ENCODE results near the gene GLB1L2.
"Not testable (repeated sequence)": the region's sequence is repeated elsewhere in the genome, so short reads cannot be mapped to it uniquely, and the experiment has no call there.

The GLB1L2 gene, protein sequence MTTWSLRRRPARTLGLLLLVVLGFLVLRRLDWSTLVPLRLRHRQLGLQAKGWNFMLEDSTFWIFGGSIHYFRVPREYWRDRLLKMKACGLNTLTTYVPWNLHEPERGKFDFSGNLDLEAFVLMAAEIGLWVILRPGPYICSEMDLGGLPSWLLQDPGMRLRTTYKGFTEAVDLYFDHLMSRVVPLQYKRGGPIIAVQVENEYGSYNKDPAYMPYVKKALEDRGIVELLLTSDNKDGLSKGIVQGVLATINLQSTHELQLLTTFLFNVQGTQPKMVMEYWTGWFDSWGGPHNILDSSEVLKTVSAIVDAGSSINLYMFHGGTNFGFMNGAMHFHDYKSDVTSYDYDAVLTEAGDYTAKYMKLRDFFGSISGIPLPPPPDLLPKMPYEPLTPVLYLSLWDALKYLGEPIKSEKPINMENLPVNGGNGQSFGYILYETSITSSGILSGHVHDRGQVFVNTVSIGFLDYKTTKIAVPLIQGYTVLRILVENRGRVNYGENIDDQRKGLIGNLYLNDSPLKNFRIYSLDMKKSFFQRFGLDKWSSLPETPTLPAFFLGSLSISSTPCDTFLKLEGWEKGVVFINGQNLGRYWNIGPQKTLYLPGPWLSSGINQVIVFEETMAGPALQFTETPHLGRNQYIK

DNA sequence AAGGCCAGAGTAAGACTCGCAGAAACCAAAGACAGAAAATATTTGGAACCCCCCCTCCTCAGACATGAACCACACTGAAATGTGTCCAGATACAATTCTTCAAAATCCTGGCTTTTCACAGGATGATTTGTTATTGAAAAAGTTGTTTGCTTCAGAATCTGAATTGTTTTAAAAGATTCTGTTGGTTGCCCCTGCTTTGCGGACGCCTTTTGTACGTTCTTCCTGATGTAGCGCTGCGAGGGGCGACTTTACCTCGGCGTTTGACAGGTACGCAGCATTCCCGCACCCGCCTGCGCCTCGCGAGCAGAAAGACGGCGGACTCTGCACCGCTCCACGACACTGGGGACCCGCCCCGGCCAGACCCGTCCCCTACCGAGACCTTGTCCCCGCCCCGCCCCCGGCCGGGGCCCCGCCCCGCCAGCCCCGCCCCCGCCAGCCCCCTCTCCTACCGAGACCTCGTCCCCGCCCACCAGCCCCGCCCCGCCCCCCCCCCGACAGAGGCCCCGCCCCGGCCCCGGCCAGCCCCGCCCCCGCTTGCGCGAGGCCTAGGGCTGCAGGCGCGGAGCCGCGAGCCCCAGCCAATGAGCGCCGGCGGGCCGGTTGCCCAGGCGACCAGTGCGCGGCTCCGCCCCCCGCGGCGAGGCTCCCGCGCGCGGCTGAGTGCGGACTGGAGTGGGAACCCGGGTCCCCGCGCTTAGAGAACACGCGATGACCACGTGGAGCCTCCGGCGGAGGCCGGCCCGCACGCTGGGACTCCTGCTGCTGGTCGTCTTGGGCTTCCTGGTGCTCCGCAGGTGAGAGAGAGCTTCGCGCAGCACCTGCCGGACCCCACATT is at the start of gene GLB1L2:
TSS of gene GLB1L2 (plus strand) at position 635 of the 835 bp plus-strand sequence. CDS start at position 709, 74 bp downstream.
- DNase-seq: peak; percentile 55 to 61

DNA sequence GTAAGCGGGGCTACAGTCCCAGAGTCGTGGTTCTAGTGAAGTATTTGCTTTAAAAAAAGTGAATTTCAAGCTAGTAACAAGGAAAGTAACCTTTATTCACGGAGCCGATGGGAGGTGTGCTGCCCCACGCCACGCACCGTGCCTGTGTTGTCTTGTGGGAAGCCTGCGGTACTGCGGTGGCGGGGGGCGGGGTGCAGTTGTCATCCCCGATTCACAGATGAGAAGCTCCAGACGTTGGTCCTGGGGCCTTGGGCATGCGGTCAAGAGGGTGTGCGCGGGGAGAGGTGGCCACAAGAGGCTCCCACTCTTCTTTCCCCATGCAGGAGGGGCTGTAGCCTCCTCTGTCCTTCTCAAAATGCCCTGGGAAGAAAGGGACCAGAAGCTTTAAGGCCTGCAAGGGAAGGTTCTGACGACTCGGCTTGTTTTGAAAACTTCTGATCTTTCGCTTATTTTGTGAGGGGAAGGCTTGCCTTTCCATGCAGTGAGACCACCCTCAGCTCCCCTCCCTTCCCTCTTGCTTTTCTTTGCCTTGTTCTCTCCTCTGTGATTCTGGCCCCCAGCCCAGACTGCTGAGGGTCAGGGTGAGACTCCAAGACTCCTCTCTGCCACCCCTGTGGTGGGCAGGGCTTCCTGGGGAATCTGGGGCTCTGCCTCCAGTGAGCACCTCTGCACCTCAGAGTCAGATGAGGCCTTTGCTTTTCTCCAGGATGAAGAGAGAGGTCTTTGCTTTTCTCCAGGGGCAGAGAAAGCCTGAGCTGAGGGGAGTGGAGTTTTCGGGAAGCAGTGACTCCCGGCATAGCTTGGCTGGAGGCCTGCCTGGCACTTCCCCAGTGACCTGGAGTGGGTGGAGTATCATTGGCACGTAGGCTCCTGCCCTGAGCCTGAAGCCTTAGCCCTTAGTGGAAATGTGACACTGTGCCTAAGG is 49.4 kb upstream of the GLB1L2 start:
- DNase-seq: no peak

DNA sequence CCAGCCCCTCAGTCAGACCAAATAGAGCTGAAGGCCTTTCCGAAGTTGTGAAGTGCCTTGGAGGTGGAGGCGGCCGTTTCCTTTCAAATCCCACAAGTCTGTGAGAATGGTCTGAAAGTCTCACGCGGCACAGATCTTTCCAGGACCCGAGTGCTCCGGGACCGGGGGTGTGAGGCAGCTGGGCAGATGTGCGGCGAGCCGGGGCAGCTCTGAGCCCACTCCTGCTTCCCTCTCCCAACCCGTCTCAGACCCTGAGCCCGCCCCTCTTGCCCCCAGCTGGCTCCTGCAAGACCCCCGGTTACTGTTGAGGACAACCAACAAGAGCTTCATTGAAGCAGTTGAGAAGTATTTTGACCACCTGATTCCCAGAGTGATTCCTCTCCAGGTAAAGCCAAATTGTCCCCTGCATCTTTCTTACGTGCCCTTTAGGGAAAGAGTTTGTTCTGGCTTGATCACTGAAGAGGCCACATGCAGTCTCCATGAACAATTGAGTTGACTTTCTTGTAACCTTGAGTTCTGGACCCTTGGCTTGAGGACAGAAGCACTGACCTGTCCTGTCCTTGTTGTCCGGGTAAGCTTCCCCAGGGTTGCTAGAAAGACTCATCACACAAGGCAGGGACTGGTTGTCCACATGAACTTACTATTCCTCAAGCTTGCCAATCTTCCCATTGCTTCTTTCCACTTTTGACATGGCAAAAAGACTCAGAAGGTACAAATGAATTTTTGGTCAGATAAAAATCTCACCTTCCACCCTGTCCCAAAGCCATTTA is 48.1 kb upstream of the GLB1L2 start:
- no peak for DNase-seq

DNA sequence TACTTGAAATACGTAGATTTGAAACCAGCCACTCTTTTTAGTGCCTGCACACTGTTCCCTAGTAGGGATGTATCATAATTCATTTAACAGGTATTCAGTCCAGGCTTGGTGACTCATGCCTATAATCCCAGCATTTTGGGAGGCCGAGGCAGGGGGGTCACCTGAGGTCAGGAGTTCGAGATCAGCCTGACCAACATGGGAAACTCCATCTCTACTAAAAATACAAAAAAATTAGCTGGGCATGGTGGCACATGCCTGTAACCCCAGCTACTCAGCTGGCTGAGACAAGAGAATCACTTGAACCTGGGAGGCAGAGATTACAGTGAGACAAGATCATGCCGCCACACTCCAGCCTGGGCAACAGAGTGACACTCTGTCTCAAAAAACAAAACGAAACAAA is 47.4 kb upstream of the GLB1L2 start:
- DNase-seq: not testable (repeated sequence)

DNA sequence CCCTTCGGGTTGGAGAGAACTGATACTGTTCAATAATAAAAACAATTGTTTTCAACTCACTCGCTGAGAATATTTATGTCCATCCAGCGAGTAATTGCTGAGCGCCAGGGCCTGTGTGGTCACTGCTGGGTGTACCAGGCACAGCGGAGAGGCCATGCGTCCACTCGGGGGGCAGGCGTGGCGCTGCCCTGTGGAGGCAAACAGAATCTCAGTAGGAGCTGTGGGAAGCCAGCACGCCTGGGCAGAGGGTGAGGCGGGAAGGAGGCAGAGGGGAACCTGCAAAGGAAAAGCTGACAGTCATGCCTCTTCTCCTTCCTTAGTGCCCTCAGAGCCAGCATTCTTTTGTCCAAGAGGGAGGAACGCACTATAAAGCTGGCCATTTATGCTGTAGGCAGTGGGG is 44.2 kb upstream of the GLB1L2 start:
- DNase-seq: no peak

DNA sequence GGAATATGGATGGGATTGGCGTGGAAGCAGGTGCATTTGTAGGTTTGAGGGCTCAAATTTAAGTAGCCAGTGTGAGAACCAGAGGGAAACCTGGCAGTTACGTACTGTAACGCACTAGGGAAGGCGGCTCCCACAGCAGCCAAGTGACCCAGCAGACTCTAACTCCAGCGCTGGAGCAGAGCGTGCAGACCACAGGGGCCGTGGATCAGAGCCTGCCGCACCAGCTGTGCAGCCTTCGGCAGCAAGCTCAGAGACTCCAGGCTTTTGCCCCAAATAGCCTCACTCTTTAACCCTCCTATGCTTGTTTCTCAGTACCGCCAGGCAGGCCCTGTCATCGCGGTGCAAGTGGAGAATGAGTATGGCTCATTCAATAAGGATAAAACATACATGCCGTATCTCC is 43.3 kb upstream of the GLB1L2 start:
- no peak for DNase-seq

DNA sequence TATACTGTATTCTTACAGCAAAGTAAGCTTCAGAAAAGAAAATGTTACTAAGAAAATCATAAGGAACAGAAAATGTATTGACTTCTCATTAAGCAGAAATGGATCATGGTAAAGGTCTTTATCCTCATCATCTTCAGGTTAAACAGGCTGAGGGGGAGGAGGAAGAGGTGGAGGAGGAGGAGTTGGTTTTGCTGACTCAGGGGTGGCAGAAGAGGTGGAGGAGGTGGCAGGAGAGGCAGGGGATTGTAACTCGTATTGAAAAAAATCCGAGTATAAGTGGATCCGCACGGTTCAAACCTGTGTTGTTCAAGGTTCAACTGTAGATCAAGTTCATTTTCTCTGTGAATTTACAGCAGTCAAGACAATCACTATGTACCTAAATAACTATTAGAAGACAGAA is 42.6 kb upstream of the GLB1L2 start:
- no peak for DNase-seq

DNA sequence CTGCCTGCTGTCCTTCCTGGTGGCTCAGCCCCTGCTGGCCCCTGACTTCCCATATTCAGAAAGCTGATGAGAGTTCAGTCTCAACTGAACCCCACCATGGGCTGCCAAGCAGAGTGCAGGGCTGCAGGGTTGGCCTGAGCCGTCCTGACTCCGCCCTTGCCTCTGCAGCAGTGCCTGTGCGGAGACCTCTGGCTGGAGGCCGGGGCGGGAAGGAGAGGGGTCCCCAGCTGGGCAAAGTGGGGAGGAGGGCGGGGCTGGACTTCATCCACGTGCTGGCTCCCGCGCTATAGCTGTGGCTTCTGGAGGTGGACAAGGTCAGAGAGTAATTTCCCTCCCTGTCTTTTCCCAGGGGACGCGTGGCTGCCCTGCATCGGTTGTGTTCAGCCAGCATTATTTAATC is 42.0 kb upstream of the GLB1L2 start:
- DNase-seq: no peak

DNA sequence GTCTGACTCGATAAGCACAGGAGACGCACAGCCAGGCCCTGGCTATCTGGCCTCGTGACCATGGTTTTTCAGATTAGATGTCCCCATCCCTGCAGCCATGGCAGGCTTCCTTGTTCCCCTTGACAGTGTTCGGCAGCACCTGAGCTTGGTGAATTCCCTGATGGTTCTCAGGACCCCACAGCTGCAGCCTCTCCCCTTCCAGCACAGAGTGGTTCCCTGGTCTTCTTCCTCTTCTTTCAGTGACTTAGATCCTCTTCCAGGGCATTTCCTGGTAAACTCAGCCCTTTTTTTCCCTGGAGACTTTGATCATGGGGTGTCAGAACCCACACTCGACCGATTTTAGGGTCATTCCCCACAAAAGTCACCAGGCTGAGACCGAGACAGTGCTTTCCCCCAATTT is 41.1 kb upstream of the GLB1L2 start:
- DNase-seq: no peak

DNA sequence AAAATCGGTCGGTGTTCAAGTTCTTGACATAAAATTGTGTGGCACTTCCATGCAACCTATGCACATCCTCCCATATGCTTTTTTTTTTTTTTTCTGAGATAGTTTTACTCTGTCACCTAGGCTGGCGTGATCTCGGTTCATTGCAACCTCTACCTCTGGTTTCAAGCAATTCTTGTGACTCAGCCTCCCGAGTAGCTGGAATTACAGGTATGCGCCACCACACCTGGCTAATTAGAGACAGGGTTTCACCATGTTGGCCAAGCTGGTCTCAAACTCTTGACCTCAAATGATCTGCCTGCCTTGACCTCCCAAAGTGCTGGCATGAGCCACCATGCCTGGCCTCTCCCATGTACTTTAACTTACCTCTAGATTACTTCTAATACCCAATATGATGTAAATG is 40.6 kb upstream of the GLB1L2 start:
- no peak for DNase-seq

DNA sequence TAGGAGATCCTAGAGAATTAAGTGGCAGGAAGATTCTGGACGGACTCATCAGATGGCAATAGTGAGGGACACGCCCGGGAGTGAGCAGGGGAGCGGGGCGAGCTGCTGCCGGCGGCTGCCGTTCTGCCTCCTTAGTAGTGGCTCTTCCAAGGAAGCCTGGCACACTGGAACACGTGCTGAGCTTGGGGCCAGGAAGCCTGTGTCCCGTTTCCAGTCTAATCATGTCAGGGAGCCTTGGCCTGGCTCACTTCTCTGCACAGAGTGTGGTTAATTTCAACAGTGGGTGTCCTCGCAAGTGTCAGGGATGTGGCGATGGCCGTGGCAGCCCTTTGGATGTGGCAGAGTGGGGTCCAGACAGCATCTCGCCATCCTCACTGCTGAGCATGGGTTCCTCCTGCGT is 39.1 kb upstream of the GLB1L2 start:
- DNase-seq: no peak

DNA sequence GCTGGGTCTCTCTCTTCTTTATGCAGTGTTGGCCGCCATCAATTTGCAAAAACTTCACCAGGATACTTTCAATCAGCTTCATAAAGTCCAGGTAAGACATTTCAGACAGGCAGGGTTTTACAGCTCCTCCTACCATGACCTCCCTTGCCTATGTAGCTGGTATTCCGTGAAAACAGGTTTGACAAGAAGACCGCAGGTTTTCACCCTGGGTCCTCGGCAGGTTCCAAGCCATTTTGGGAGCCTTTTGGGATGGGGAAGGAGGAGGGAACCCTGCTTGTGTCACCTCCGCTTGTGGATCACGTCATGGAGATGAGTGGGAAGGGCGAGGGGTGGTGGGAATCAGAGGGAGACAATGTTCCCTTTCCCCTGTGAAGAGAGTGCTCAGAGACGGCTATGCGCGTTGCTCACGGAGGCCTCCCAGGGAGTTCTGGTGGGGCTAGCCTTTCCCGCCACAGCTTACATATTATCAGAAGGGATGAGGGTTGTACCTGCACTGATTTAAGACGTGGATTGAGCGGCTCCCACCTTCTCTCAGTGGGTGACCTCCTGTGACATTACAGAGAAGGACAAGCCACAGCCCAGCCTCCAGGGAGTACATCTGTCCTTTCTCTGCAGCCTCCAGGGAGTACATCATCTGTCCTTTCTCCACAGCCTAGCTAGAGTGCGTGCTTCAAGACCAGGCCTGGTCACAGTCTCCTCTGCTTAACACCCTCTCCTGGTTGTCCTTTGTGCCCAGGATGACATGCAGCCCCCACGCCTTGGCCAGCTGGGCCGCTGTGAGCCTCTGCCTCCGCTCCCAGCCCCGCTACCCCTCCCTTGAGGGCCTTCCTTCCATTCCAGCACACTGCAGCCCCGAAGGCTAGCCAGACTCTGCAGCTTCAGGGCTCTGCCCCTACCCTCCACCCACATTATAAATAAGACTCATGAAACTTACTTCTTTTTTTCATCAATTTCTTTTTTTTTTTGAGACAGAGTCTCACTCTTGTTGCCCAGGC is 38.4 kb upstream of the GLB1L2 start:
- DNase-seq: no peak

DNA sequence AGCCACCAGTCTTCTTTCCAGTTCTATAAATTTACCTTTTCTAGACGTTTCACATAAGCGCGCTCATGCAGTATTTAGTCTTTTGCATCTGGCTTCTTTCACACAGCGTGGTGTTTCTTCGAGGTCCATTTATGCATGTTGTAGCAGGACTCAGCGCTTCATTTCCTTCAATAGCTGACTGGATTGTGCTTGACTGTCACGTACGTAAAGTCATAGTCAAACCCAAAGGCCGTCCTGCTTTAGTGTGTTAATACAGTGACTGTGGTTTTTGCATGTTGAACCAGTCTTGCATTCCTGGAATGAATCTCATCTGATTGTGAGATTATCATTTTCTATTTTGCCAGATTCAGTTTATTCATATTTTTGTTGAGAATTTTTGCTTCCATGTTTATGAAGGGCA is 37.1 kb upstream of the GLB1L2 start:
- DNase-seq: no peak

DNA sequence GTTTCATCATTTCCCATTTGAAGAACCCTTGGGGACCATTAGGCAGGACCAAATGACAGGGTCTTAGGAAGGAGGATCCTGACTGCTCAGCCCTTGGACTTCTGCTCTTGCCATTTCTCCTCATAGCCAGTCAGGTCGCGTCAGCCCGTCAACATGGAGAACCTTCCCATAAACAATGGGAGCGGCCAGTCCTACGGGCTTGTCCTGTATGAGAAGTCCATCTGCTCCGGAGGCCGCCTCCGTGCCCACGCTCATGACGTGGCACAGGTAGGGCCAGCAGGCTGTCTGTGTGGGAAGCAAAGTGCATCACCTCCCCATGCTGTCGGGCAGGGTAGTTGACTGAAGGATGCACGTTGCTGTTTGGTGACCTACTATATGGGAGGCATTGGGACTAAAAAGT is 19.6 kb upstream of the GLB1L2 start:
- no peak for DNase-seq

DNA sequence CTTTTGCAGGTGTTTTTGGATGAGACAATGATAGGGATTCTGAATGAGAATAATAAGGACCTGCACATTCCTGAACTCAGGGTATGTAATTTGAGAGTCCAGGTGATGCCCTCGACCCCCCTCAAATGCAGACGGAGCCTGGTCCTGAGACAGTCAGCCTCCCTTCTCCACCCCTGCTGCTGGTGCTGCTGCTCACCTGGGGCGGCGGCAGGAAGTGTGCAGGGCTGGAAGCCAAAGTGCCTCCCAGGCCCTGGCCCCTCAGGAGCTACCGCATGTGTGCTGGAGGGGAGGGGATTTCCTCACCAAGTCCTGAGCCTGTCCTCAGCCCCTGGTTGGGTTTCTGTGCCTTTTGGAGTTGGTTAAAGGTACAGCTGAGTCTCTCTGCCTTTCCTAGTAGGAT is 19.0 kb upstream of the GLB1L2 start:
- no peak for DNase-seq

DNA sequence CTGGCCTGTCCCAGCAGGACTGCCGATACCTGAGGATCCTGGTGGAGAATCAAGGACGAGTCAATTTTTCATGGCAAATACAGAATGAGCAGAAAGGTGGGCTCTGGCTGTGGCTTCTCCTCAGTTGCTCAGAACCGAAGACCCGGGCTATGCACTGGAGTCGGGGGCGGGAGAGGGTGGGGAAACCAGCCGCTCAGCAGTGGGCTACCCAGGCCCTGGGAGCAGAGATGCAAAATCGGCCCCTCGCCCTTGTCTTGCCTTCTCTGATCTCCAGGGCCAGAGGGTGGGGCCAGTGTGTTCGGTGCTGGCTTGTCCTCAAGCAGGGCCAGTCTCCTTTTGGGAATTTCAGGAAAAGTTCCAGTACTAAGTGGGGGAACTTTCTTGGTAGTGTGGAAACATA is 18.4 kb upstream of the GLB1L2 start:
- DNase-seq: no peak

DNA sequence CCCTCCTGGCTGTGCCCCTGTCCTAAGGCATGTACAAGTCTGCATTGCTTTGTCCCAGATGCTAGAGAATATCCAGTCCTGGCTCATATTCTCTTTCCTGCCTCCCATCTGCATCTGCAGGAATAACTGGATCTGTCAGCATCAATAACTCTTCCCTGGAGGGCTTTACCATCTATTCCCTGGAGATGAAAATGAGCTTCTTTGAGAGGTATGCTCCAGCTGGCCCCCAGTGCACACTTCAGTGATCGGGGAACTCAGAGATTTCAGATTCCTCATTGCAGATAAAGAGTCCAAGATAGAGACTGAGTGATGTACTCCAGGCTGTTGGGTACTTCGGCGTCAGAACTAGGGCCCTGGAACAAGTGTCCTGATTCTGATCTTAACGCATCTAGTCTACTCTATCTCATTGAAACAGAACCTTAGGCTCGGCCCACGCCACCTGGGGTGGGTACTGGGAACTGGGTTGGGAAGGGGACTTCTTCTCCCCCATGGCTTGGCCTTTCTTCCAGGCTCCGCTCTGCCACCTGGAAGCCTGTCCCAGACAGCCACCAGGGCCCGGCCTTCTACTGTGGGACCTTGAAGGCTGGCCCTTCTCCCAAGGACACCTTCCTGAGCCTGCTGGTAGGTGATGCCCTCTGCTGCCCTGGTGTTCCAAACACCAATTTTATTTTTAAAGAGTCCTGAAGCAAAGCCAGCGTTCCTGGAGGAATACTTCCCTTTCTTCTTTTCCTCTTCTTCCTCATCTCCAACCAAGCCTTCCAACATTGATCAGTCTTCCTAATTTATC is 17.8 kb upstream of the GLB1L2 start:
- DNase-seq: no peak

DNA sequence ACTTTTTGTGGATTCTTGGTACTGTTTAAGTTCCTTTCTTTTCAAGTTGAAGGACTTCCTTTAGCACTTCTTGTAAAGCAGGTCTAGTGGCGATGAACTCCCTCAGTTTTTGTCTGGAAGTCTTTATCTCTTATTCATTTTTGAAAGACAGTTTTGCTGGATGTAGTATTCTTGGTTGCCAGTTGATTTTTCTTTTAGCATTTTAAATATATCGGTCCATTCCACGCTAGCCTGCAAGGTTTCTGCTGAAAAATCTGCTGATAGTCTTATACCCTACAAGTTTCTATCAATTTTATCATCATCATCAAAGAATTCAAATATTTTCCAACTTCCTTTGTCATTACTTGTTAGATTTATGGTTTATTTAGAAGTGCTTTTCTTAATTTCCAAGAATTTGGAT is 14.7 kb upstream of the GLB1L2 start:
- DNase-seq: no peak

DNA sequence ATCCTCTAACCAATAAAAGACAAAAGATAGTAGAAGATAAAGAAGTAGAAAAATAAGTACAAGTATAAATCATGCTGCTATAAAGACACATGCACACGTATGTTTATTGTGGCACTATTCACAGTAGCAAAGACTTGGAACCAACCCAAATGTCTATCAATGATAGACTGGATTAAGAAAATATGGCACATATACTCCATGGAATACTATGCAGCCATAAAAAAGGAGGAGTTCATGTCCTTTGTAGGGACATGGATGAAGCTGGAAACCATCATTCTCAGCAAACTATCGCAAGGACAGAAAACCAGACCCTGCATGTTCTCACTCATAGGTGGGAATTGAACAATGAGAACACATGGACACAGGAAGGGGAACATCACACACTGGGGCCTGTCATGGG is 10.4 kb upstream of the GLB1L2 start:
- DNase-seq: not testable (repeated sequence)

DNA sequence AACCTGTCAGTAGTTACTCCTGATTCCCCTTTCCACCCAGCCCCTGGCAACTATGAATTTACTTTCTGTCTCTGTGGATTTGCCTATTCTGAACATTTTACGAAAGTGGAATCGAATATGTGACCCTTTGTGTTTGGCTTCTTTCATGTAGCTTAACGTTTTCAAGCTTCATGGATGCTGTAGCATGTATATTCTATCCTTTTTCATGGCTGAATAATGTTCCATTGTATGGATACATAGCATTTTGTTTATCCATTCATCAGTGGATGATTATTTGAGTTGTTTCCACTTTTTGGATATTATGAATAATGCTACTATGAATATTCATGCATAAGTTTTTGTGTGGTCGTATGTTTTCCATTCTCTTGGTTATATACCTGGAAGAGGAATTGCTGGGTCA is 9.2 kb upstream of the GLB1L2 start:
- no peak for DNase-seq
